Stimulated activated CD8-positive, alpha-beta memory T cell treated with anti-CD3 and anti-CD28 coated beads, Interleukin-2, amount 100 ng/mL, for 1 hour (primary cell): ENCODE data around the gene TM4SF5.

Experiments
- DNase-seq, 2 donors: peaks; one replicate each; pipeline ENCODE4 v3.0.0-alpha.2; 2020; ENCODE audit warnings: low read depth in 2 of 2

Gene TM4SF5

GRCh38 chr17:4747847-4748246 is 23.8 kb upstream of the TM4SF5 start:
- DNase-seq, result no peak

GRCh38 chr17:4748686-4749085 is 23.0 kb upstream of the TM4SF5 start:
- DNase-seq, result no peak

- DNase-seq, result no peak
Measured at GRCh38 chr17:4750606-4751005, 21.1 kb upstream of the TM4SF5 start.

DNA sequence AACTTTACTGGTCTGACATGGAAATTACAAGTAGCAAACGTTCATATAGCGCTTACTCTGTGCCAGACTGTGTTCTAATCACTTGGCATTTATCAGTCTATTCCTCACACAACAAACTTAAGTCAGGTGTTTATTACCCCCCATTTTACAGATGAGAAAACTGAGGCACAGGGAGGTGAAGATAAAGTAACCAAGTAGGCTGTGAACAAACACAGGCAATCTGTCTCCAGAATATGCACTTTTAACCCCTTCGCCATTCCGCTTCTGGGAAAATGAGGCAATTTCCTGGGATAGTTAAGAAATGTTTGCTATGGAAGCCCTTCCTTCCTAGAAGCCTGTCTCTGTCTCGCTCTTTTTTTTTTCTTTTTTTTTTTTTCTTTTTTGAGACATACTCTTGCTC is 19.8 kb upstream of the TM4SF5 start:
- no peak for DNase-seq

DNA sequence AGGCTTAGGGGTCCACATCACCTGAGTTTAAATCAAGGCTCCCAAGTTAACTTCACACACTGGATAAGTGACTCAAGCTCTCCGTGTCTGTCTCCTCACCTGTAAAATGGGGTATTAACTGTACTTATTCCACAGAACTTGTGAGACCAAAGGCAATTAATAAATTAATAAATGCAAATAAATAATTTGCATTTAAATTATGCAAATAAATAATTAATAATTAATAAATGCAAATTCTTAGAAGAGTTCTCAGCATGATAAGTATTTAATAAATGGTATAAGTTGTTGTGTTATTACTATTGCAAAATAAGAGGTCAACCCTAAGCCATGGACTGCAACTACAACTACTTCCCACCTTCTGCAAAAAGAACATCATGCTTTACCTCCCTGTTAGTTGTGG is 18.3 kb upstream of the TM4SF5 start:
- no peak for DNase-seq

DNA sequence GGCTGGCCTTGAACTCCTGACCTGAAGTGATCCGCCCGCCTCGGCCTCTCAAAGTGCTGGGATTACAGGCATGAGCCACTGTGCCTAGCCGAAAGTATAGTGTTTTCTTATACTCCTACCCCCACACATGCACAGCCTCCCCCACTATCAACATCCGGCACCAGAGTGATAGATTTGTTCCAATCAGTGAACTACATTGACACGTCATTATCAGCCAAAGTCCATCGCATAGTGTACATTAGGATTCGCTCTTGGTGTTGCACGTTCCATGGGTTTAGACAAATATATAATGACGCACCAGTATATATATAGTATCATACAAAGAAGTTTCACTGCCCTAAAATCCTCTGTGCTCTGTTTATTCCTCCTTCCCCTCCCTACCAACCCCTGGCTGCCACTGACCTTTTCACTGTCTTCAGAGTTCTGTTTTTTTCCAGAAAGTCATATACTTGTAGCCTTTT is 11.9 kb upstream of the TM4SF5 start:
- no peak for DNase-seq

DNA sequence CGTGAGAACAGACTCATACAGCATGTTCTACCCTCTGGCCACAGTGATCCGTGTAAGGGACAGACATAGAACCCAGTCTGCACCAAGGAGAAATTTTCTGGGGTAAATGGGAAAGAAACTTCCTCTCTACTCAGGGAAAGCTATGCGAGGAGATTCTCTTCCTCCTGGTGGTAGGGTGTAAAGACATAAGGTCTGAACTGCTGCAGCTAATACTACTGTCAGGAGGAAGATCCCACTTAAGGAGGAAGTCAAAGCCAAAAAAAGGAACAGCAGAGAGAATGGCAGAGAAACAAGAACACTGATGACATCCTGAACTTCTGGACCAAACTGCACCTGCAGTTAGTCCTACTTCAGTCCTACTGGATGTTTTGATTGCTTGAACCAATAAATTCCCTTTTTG is 7.1 kb upstream of the TM4SF5 start:
- DNase-seq, result no peak

- no peak for DNase-seq
Measured at GRCh38 chr17:4766201-4766600, 5.5 kb upstream of the TM4SF5 start.

DNA sequence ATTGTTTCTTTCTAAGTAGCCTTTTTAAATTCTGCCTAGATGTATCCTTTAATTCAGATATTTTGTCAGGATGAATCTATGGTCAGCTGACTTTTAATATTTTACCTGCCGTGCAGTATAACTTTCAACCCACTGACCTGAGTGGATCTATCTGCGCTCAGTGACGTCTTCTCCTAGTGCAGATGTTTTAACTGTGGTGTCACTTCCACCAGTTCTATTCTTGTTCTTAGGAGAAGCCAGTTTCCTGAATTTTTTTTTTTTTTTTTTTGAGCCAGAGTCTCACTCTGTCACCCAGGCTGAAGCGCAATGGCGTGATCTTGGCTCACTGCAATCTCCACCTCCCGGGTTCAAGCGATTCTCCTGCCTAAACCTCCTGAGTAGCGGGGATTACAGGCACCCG is 5.0 kb upstream of the TM4SF5 start:
- DNase-seq, result no peak

GRCh38 chr17:4768298-4768697 is 3.4 kb upstream of the TM4SF5 start:
- DNase-seq, result no peak

- no peak for DNase-seq
Measured at GRCh38 chr17:4769628-4770027, 2.1 kb upstream of the TM4SF5 start.

DNA sequence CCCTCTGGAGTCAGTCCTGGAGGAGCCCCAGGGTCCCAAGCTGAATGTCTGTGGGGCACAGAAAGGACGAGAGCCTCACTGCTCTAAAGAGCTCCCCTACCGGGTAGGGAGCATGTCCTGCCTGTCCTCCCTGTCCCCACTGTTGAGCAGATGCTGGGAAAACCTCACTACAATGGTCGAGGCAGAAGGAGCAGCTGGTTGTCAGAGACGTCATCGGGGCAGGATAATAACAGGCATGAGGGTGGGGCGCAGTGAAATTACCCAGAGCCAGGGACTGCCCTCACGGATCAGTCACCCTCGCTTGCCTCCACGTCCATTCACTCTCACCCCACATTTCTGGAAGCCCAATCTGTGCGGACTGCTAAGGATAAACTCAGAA is 538 bp downstream of the TM4SF5 start:
- DNase-seq, result no peak

- no peak for DNase-seq
Measured at GRCh38 chr17:4777969-4778760, 6.5 kb downstream of the TM4SF5 start.

- DNase-seq, result no peak
Measured at GRCh38 chr17:4780325-4780955, 8.8 kb downstream of the TM4SF5 start.

GRCh38 chr17:4782652-4783051 is 11.0 kb downstream of the TM4SF5 start:
- no peak for DNase-seq

- DNase-seq, result no peak
Measured at GRCh38 chr17:4785311-4786105, 13.8 kb downstream of the TM4SF5 start.

DNA sequence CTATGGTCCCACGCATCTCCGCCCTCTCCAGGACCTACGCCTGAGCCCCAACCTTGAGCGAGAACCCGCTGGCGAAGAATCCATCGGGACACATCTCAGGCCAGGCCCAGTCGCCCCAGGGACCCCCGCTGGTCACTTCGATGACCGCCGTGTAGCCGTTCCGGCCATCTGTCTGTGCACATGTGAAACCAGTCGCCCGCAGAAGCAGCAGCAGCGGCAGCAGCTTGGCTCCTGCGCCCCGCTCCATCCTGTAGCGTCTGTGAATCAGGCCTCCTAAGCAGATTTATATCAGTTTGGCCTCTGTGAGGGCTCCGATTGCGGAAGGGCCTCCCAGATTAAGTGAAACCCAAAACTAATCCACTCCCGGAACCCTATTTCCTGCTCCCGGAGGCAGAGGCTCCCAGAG is 14.4 kb downstream of the TM4SF5 start, which contains the start of gene VMO1:
VMO1 (minus strand) TSS at position 259 of the 406 bp plus-strand sequence; CDS start at position 247, 12 bp downstream.
- DNase-seq, result no peak

DNA sequence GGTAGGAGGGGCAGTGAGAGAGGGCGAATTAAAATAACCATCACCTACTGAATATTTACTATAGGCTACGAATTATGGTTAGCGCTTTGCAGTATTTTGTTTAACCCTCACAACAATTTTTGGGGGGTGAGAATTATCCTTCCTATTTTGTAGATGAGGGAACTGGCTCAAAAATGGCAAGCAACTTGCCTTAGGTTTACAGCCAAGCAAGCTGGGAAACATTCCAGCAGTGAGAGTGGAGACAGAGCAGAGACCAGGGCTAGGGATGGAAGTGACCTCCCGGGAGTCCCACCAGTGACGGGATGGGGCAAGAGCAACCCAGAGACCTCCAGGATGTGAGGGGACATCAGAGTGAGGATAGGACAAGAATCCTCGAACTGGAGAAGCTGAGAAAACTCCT is 14.8 kb downstream of the TM4SF5 start:
- DNase-seq, result no peak

- DNase-seq, result no peak
Measured at GRCh38 chr17:4788159-4788806, 16.6 kb downstream of the TM4SF5 start.

GRCh38 chr17:4788807-4789700 is 17.4 kb downstream of the TM4SF5 start, which contains the start of gene GLTPD2:
Gene GLTPD2, plus strand, starts transcription at chr17:4788964. Its CDS starts 48 bp downstream, at chr17:4789012.
- DNase-seq, result no peak

DNA sequence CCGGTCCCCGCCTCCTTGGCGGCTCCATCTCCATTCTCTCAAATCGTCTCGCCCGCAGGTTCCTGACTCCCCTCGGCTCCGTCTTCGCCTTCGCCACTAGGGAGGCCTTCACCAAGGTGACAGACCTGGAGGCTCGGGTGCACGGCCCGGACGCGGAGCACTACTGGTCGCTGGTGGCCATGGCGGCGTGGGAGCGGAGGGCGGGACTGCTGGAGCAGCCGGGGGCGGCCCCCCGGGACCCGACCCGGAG is 17.9 kb downstream of the TM4SF5 start:
- no peak for DNase-seq
